ENCODE data around the gene SELENOV. TPM values are rescaled to one million over a fixed set of nuclear protein-coding genes. Genes with fewer than 3 reads are reported as not detected.

Gene SELENOV
- total RNA-seq, 1 experiment from 2014 or later = not detected

GRCh38 chr19:39474139-39474620 is 40.8 kb upstream of the SELENOV start:
- Histone ChIP-seq H2AFZ (ENCODE audit: low read depth, low read length, poor library complexity, severe bottlenecking) (no peak overlapping the region), H3K9me2 (ENCODE audit: insufficient read depth) (no peaks in the 10 kb centered on the region), H3K27ac (ENCODE audit: low read depth, low read length) (no peak overlapping the region), H3K79me2 (ENCODE audit: insufficient read depth, low read length) (no peaks in the 10 kb centered on the region), H3K27me3 (ENCODE audit: insufficient read depth, low read length) (no peaks in the 10 kb centered on the region), H3K36me3 (ENCODE audit: control insufficient read depth in 1 of 2, insufficient read depth in 2 of 2, low read length in 2 of 2) (peaks cover 40 to 62% of the 10 kb centered on the region in 2 experiments; a peak in 3 of 4 replicates), H3K4me1 (ENCODE audit: control insufficient read depth in 1 of 2, insufficient read depth in 2 of 2, low read length in 2 of 2) (no peaks in the 10 kb centered on the region), H4K20me1 (ENCODE audit: insufficient read depth) (no peaks in the 10 kb centered on the region), H3K4me3 (replicated peaks in 1 of 2; ENCODE audit: low read depth in 1 of 2, low read length in 2 of 2) (no peak overlapping the region), H3K9ac (ENCODE audit: low read length) (no peak overlapping the region), H3K9me3 (ENCODE audit: control insufficient read depth in 1 of 2, insufficient read depth in 1 of 2, low read depth in 1 of 2, low read length in 2 of 2) (no peaks in the 10 kb centered on the region), H3K4me2 (ENCODE audit: low read length) (no peak overlapping the region)
- RAD21 ChIA-PET (ENCODE audit: low non-redundant PET in 1 of 2, low total read pairs in 2 of 2, uncharacterized antibody in 2 of 2, unreplicated experiment in 2 of 2) = interaction anchor here in 1 of 2 experiments (0.6 kb wide), 1 partner anchor 29 kb away, joined by 3 read pairs; the partner anchor contains the start of gene SUPT5H
- no TSS peak for BruUV-seq (replicated peaks)
- DNase-seq (ENCODE audit: low read depth, low spot score) (no peak), ATAC-seq (peak; percentile 82)
- CTCF ChIA-PET = interaction anchor here (0.7 to 3.5 kb wide), 8 partner anchors 9 to 198 kb away, joined by 3 to 24 read pairs (median 4); partner anchors contain the start of genes EID2 and EID2B
- TF ChIP-seq CTCF (IDR thresholded peaks at IDR 0.05 in 2 of 3, conservative IDR thresholded peaks at IDR 0.05 in 1 of 3; ENCODE audit: borderline replicate concordance in 1 of 3, insufficient read depth in 1 of 3, low read depth in 2 of 3, low read length in 2 of 3) (peak; percentile 45 to 91 (median 87); a peak in 5 of 6 replicates), RAD21 (IDR thresholded peaks at IDR 0.05; ENCODE audit: low read depth) (peak; percentile 34; the same call in 1 of the 2 replicates), EZH2phosphoT487 (IDR thresholded peaks at IDR 0.05; ENCODE audit: borderline replicate concordance) (no peak)
- intact Hi-C loops (cut with micrococcal nuclease) = loop anchor here (1.0 kb wide), 2 partner anchors 58 to 198 kb away; partner anchors contain the start of gene EID2B
- POLR2A ChIA-PET = interaction anchor here (2.4 kb wide), 1 partner anchor 38 kb away, joined by 8 read pairs; the partner anchor contains the start of gene RPS16

- no peak overlapping the region for H3K4me3 ChIP-seq (replicated peaks in 1 of 2; ENCODE audit: low read depth in 1 of 2, low read length in 2 of 2)
- H3K9me2 ChIP-seq (ENCODE audit: insufficient read depth) = no peaks in the 10 kb centered on the region
- H3K9ac ChIP-seq (ENCODE audit: low read length) = no peak overlapping the region
- H2AFZ ChIP-seq (ENCODE audit: low read depth, low read length, poor library complexity, severe bottlenecking) = no peak overlapping the region
- H3K27me3 ChIP-seq (ENCODE audit: insufficient read depth, low read length) = no peaks in the 10 kb centered on the region
- H3K4me1 ChIP-seq (ENCODE audit: control insufficient read depth in 1 of 2, insufficient read depth in 2 of 2, low read length in 2 of 2) = peaks cover 0 to 8% of the 10 kb centered on the region in 2 experiments; a peak in 1 of 4 replicates
- CTCF ChIA-PET = interaction anchor here (3.5 kb wide), 1 partner anchor 58 kb away, joined by 24 read pairs; the partner anchor contains the start of gene EID2B
- H4K20me1 ChIP-seq (ENCODE audit: insufficient read depth) = no peaks in the 10 kb centered on the region
- H3K79me2 ChIP-seq (ENCODE audit: insufficient read depth, low read length) = peaks cover 1% of the 10 kb centered on the region
- ATAC-seq = no peak
- no peak overlapping the region for H3K27ac ChIP-seq (ENCODE audit: low read depth, low read length)
- POLR2A ChIA-PET = interaction anchor here (2.4 kb wide), 1 partner anchor 40 kb away, joined by 8 read pairs; the partner anchor contains the start of gene RPS16
- TF ChIP-seq SRF (IDR thresholded peaks at IDR 0.05; ENCODE audit: low read depth) (no peak), EZH2 (IDR thresholded peaks at IDR 0.05) (no peak), EGR1 (IDR thresholded peaks at IDR 0.05; ENCODE audit: low read depth) (no peak), YY1 (IDR thresholded peaks at IDR 0.05; ENCODE audit: extremely low read depth, insufficient replicate concordance, low read depth, low read length) (no peak), ZNF274 (IDR thresholded peaks at IDR 0.05; ENCODE audit: low read depth, low read length) (no peak), CTCF (IDR thresholded peaks at IDR 0.05 in 2 of 3, conservative IDR thresholded peaks at IDR 0.05 in 1 of 3; ENCODE audit: borderline replicate concordance in 1 of 3, insufficient read depth in 1 of 3, low read depth in 2 of 3, low read length in 2 of 3) (no peak), ELF1 (IDR thresholded peaks at IDR 0.05; ENCODE audit: borderline replicate concordance, low read depth) (no peak), TCF7L2 (IDR thresholded peaks at IDR 0.05; ENCODE audit: borderline replicate concordance, extremely low read depth, insufficient read depth, insufficient read length) (no peak), EZH2phosphoT487 (IDR thresholded peaks at IDR 0.05; ENCODE audit: borderline replicate concordance) (no peak), CBX3 (IDR thresholded peaks at IDR 0.05; ENCODE audit: low read depth) (no peak)
- no peak overlapping the region for H3K4me2 ChIP-seq (ENCODE audit: low read length)
- DNase-seq (ENCODE audit: low read depth, low spot score) = no peak
- intact Hi-C loops (cut with micrococcal nuclease) = no loop called here
- peaks cover 34 to 50% of the 10 kb centered on the region in 2 experiments; a peak in 3 of 4 replicates for H3K36me3 ChIP-seq (ENCODE audit: control insufficient read depth in 1 of 2, insufficient read depth in 2 of 2, low read length in 2 of 2)
- H3K9me3 ChIP-seq (ENCODE audit: control insufficient read depth in 1 of 2, insufficient read depth in 1 of 2, low read depth in 1 of 2, low read length in 2 of 2) = no peaks in the 10 kb centered on the region
- RAD21 ChIA-PET (ENCODE audit: low non-redundant PET in 1 of 2, low total read pairs in 2 of 2, uncharacterized antibody in 2 of 2, unreplicated experiment in 2 of 2) = no interaction called here
- BruUV-seq (replicated peaks) = no TSS peak
Measured at GRCh38 chr19:39475748-39476147, 39.2 kb upstream of the SELENOV start.

All from HCT116 (cell line).